Nephron progenitor cell (in vitro differentiated cells): ENCODE data around the gene HSD17B13.
A peak's percentile ranks its signal among the peaks of the same experiment; 100 is the strongest.

Experiments used
- DNase-seq: peaks from one replicate; pipeline ENCODE4 v3.0.0; 2021
- H3K27ac Mint-ChIP-seq: 2 replicates; pipeline ENCODE4 v1.8.0; 2021; ENCODE audit warnings: mild to moderate bottlenecking, moderate library complexity, mixed read lengths
- H3K27me3 Mint-ChIP-seq: 2 replicates; pipeline ENCODE4 v1.8.0; 2021; ENCODE audit warnings: mild to moderate bottlenecking, low read depth, mixed read lengths; ENCODE audit not compliant: poor library complexity
- H3K36me3 Mint-ChIP-seq: 2 replicates; pipeline ENCODE4 v1.8.0; 2021; ENCODE audit warnings: low read depth, mixed read lengths
- H3K4me1 Mint-ChIP-seq: 2 replicates; pipeline ENCODE4 v1.8.0; 2021; ENCODE audit warnings: mixed read lengths
- H3K4me3 Mint-ChIP-seq: 2 replicates; pipeline ENCODE4 v1.8.0; 2021; ENCODE audit warnings: mild to moderate bottlenecking, moderate library complexity, mixed read lengths
- H3K9me3 Mint-ChIP-seq: 2 replicates; pipeline ENCODE4 v1.8.0; 2021; ENCODE audit warnings: mild to moderate bottlenecking, moderate library complexity, mixed read lengths
- TF ChIP-seq, protein P1 (sequence below): fragments of 200-600 bp; sonication (generic); IDR thresholded peaks from 2 replicates; pipeline ENCODE4 v1.5.0; 2021; ENCODE audit warnings: antibody characterized with exemption

Gene HSD17B13

DNA sequence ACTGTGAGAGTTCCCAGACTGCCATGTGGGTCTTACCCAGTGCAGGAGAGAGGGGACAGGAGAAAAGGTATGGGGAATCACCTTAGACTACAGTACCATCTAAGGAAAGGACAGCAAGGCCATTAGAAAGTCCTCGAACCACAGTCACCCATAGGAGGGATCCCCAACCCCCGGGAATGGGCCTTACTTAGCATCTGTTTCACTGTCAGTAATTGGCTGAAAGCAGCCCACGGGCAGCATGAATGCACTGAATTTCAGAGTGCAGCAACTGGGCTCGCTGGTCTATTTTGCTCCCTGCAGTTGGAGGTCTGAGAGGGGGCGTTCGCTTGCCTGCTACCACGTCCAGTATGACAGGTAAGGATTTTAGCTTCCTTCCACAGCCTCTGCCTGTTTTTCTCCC, 51.9 kb downstream of the HSD17B13 start:
- H3K27ac Mint-ChIP-seq: no peak overlapping the region
- H3K9me3 Mint-ChIP-seq: peaks cover 9% of the 10 kb centered on the region
- TF ChIP-seq, protein P1, sequence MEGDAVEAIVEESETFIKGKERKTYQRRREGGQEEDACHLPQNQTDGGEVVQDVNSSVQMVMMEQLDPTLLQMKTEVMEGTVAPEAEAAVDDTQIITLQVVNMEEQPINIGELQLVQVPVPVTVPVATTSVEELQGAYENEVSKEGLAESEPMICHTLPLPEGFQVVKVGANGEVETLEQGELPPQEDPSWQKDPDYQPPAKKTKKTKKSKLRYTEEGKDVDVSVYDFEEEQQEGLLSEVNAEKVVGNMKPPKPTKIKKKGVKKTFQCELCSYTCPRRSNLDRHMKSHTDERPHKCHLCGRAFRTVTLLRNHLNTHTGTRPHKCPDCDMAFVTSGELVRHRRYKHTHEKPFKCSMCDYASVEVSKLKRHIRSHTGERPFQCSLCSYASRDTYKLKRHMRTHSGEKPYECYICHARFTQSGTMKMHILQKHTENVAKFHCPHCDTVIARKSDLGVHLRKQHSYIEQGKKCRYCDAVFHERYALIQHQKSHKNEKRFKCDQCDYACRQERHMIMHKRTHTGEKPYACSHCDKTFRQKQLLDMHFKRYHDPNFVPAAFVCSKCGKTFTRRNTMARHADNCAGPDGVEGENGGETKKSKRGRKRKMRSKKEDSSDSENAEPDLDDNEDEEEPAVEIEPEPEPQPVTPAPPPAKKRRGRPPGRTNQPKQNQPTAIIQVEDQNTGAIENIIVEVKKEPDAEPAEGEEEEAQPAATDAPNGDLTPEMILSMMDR: no peak
- H3K36me3 Mint-ChIP-seq: no peaks in the 10 kb centered on the region
- H3K27me3 Mint-ChIP-seq: peaks cover 4% of the 10 kb centered on the region
- no peak overlapping the region for H3K4me3 Mint-ChIP-seq
- no peak for DNase-seq
- peaks cover 5% of the 10 kb centered on the region for H3K4me1 Mint-ChIP-seq

DNA sequence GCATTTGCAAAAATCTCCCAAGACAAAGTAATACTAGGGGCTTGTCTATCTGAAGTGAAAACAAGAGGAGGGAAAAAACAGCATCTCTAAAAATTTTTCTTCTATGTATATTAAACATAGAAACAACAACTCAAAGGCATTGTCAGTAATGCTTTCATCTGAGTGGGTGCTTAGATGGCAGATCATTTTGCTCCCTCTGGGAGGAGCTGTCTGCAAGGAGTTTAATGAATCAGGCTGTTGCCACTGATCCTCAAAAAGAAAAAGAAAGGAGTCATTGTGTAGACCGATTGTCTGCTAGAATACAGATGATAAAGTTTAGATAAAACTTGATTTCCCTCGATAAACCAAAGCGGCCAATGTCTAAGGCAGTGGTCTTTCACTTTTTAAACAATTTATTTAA, 52.5 kb downstream of the HSD17B13 start:
- H3K4me3 Mint-ChIP-seq: no peak overlapping the region
- no peaks in the 10 kb centered on the region for H3K36me3 Mint-ChIP-seq
- no peak overlapping the region for H3K27ac Mint-ChIP-seq
- TF ChIP-seq, protein P1: peak; percentile 44
- no peak for DNase-seq
- H3K4me1 Mint-ChIP-seq: peaks cover 5% of the 10 kb centered on the region
- peaks cover 4% of the 10 kb centered on the region for H3K9me3 Mint-ChIP-seq
- H3K27me3 Mint-ChIP-seq: peaks cover 7% of the 10 kb centered on the region

DNA sequence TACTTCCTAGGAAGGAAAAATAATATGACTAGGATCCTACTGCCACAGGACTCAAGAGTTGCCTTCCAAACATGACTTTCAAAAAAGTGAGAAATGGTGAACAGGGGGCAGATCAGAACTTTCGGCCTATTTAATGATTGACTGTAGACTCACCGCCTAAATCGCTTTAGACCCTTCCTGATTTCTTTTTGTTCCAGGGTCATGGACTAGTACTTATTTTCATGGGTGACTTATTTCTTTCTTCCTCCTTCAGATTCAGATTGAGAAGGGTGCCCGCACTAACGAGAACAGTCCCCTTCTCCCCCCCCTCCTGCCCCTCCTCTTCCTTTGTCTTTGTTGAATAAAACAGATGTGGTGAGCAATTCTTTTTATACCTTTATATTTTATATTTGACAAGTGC, 54.3 kb downstream of the HSD17B13 start:
- H3K9me3 Mint-ChIP-seq: peaks cover 6% of the 10 kb centered on the region
- DNase-seq: no peak
- H3K27ac Mint-ChIP-seq: no peak overlapping the region
- peaks cover 5% of the 10 kb centered on the region for H3K4me1 Mint-ChIP-seq
- TF ChIP-seq, protein P1: no peak
- H3K4me3 Mint-ChIP-seq: no peak overlapping the region
- peaks cover 7% of the 10 kb centered on the region for H3K27me3 Mint-ChIP-seq
- no peaks in the 10 kb centered on the region for H3K36me3 Mint-ChIP-seq

DNA sequence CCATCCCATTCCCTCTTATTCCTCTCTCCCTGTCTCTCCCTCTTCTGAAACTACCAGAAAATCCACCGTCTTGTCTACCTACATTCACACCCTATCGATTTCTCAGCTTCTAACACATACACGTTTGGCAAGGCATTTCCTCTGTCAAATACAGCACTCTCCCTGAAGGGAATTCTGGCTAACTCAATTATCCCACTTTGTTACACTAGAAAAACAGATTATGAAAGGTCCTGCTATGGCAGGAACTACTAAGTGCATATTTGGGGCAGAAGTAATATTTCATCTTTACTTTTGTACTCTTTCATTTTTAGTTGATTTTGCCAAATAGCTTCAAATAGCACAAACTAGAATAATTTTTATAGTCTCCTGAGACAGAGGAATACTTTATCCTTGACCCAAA, 55.7 kb downstream of the HSD17B13 start:
- Mint-ChIP-seq H3K9me3 (peaks cover 14% of the 10 kb centered on the region), H3K4me3 (no peak overlapping the region), H3K4me1 (peaks cover 5% of the 10 kb centered on the region), H3K27me3 (peaks cover 7% of the 10 kb centered on the region), H3K36me3 (no peaks in the 10 kb centered on the region), H3K27ac (no peak overlapping the region)
- no peak for DNase-seq
- TF ChIP-seq, protein P1: no peak

DNA sequence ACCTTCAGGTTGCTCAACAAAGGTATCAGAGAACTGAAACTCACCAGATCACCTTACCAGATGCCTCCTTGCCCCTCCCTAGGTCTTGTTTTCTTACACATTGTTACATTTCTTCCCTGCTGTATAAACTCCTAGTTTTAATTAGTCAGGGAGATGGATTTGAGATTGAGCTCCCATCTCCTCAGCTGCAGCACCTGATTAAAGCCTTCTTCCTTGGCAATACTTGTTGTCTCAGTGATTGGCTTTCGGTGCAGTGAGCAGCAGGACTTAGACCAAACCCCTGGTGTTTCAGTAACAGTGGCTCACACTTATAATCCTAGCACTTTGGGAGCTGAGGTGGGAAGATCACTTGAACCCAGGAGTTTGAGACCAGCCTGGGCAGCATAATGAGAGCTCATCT, 59.8 kb downstream of the HSD17B13 start:
- DNase-seq: no peak
- Mint-ChIP-seq H3K4me1 (no peaks in the 10 kb centered on the region), H3K36me3 (no peaks in the 10 kb centered on the region), H3K4me3 (no peak overlapping the region), H3K27ac (no peak overlapping the region), H3K27me3 (peaks cover 7% of the 10 kb centered on the region), H3K9me3 (peaks cover 14% of the 10 kb centered on the region)
- TF ChIP-seq, protein P1: no peak

DNA sequence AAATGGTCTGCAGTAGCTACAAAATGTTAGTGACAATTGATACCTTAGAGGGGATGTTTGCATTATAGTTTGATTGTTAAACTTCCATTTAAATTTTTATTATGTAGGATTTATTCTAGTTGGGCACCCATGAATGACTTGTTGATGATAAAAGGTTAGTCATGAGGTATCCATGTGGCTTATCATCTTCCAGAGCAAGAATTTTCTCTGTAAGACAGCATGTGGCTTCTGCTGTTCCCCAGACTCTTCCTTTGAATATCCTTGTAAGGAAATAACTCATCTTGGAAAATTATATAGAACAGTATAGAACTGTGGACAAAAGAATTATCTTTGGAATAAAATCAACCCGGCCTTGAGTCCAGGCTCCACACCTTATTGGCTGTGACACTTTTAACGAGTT, 62.2 kb downstream of the HSD17B13 start:
- Mint-ChIP-seq H3K27me3 (peaks cover 9% of the 10 kb centered on the region), H3K4me3 (no peak overlapping the region), H3K9me3 (peaks cover 20% of the 10 kb centered on the region), H3K36me3 (peaks cover 5% of the 10 kb centered on the region), H3K4me1 (no peaks in the 10 kb centered on the region), H3K27ac (no peak overlapping the region)
- TF ChIP-seq, protein P1: no peak
- no peak for DNase-seq
